Neural crest cell (in vitro differentiated cells): Measurements from ENCODE around the gene CBFB. TPM values are rescaled to one million over a fixed set of nuclear protein-coding genes. Genes with fewer than 3 reads are reported as not detected.
A peak's percentile ranks its signal among the peaks of the same experiment; 100 is the strongest.
"Not testable (repeated sequence)": the region's sequence is repeated elsewhere in the genome, so short reads cannot be mapped to it uniquely, and the experiment has no call there.

Source experiments
- DNase-seq: peaks from one replicate; pipeline ENCODE4 v3.0.0; 2021; ENCODE audit warnings: low read depth, mixed read lengths, low spot score
- H3K27ac Mint-ChIP-seq: one replicate; pipeline ENCODE4 v1.8.0; 2021; ENCODE audit warnings: mild to moderate bottlenecking, mixed read lengths; ENCODE audit not compliant: unreplicated experiment
- H3K27me3 Mint-ChIP-seq: 2 replicates; pipeline ENCODE4 v1.8.0; 2021; ENCODE audit warnings: low read depth, mild to moderate bottlenecking, mixed read lengths
- H3K36me3 Mint-ChIP-seq: 2 replicates; pipeline ENCODE4 v1.8.0; 2021; ENCODE audit warnings: low read depth, mild to moderate bottlenecking, mixed read lengths
- H3K4me1 Mint-ChIP-seq: 2 replicates; pipeline ENCODE4 v1.8.0; 2021; ENCODE audit warnings: mixed read lengths
- H3K4me3 Mint-ChIP-seq: one replicate; pipeline ENCODE4 v1.8.0; 2021; ENCODE audit warnings: mild to moderate bottlenecking, mixed read lengths
- H3K9me3 Mint-ChIP-seq: 2 replicates; pipeline ENCODE4 v1.8.0; 2021; ENCODE audit warnings: mixed read lengths
- CTCF ChIP-seq: fragments of 200-600 bp; sonication (generic); conservative IDR thresholded peaks from 2 replicates; pipeline ENCODE4 v1.5.0; 2021; ENCODE audit warnings: antibody characterized with exemption, mild to moderate bottlenecking
- total RNA-seq: library from RNA; stranded (reverse); gene quantifications from 2 replicates; pipeline ENCODE4 v1.2.1, GENCODE V29; 2021

The CBFB gene
- total RNA-seq, 1 donor from 2014 or later = 106 TPM

GRCh38 chr16:67036323-67036741, 7.4 kb downstream of the CBFB start:
- peaks cover 11% of the 10 kb centered on the region for H3K36me3 Mint-ChIP-seq
- H3K4me3 Mint-ChIP-seq = no peak overlapping the region
- TF ChIP-seq CTCF = no peak
- DNase-seq = no peak
- no peaks in the 10 kb centered on the region for H3K9me3 Mint-ChIP-seq
- no peaks in the 10 kb centered on the region for H3K27me3 Mint-ChIP-seq
- H3K27ac Mint-ChIP-seq = no peak overlapping the region
- H3K4me1 Mint-ChIP-seq = peaks cover 51% of the 10 kb centered on the region

GRCh38 chr16:67039260-67040020, 10.5 kb downstream of the CBFB start:
- H3K4me1 Mint-ChIP-seq = peaks cover 40% of the 10 kb centered on the region
- peaks cover 13% of the 10 kb centered on the region for H3K36me3 Mint-ChIP-seq
- no peak overlapping the region for H3K4me3 Mint-ChIP-seq
- TF ChIP-seq CTCF = no peak
- H3K27me3 Mint-ChIP-seq = no peaks in the 10 kb centered on the region
- H3K27ac Mint-ChIP-seq = no peak overlapping the region
- no peaks in the 10 kb centered on the region for H3K9me3 Mint-ChIP-seq
- DNase-seq = no peak

GRCh38 chr16:67040166-67040565, 11.2 kb downstream of the CBFB start:
- no peak overlapping the region for H3K4me3 Mint-ChIP-seq
- DNase-seq = no peak
- TF ChIP-seq CTCF = no peak
- H3K36me3 Mint-ChIP-seq = peaks cover 13% of the 10 kb centered on the region
- no peaks in the 10 kb centered on the region for H3K9me3 Mint-ChIP-seq
- H3K4me1 Mint-ChIP-seq = peaks cover 34% of the 10 kb centered on the region
- H3K27me3 Mint-ChIP-seq = no peaks in the 10 kb centered on the region
- no peak overlapping the region for H3K27ac Mint-ChIP-seq

- no peak for DNase-seq
- H3K27ac Mint-ChIP-seq = peak overlapping the region; percentile 39
- H3K36me3 Mint-ChIP-seq = peaks cover 13% of the 10 kb centered on the region
Observed at GRCh38 chr16:67040906-67041305, 12.0 kb downstream of the CBFB start.

GRCh38 chr16:67041520-67041919, 12.6 kb downstream of the CBFB start:
- H3K9me3 Mint-ChIP-seq, H3K27me3 Mint-ChIP-seq, H3K4me3 Mint-ChIP-seq, H3K27ac Mint-ChIP-seq, DNase-seq: not testable (repeated sequence)
- Mint-ChIP-seq H3K36me3 (peaks cover 11% of the 10 kb centered on the region), H3K4me1 (peaks cover 23% of the 10 kb centered on the region)

More at GRCh38 chr16:67040906-67041305, 12.0 kb downstream of the CBFB start:
- H3K4me1 Mint-ChIP-seq = peaks cover 29% of the 10 kb centered on the region
- H3K4me3 Mint-ChIP-seq = no peak overlapping the region
- H3K27me3 Mint-ChIP-seq = no peaks in the 10 kb centered on the region
- no peaks in the 10 kb centered on the region for H3K9me3 Mint-ChIP-seq
- no peak for TF ChIP-seq CTCF

GRCh38 chr16:67043420-67043819, 14.5 kb downstream of the CBFB start:
- no peak overlapping the region for H3K27ac Mint-ChIP-seq
- no peak for TF ChIP-seq CTCF
- peaks cover 21% of the 10 kb centered on the region for H3K4me1 Mint-ChIP-seq
- H3K36me3 Mint-ChIP-seq = peaks cover 10% of the 10 kb centered on the region
- H3K9me3 Mint-ChIP-seq = no peaks in the 10 kb centered on the region
- no peak for DNase-seq
- no peak overlapping the region for H3K4me3 Mint-ChIP-seq
- H3K27me3 Mint-ChIP-seq = no peaks in the 10 kb centered on the region
